ENCODE measurements around the gene MYLK4. TPM values are rescaled to one million over a fixed set of nuclear protein-coding genes. Genes with fewer than 3 reads are reported as not detected.

MYLK4 gene
- total and polyA plus RNA-seq, 2 donors (not counting 3 experiments of a cell fraction or from before 2014, with no cell fraction given) = 0.41 to 0.62 TPM

DNA sequence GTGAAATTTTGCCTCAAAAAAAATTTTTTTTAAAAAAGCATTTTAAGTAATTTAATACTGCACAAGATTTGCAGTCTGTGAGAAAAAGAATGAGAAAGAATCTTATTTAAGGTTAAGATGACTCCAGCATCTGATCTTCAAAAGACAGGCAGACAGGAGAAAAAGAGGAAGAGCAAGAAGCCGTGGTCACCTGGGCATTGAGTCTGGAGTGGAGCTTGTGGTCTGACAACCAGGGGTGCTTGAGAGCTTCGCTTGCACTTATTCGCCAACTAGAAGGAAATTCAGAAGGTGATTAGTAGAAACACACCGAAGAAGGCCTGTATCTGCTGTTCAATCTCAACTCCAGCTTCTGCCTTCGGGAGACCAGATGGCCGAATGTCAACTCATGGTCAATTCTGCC lies 75.9 kb downstream of the MYLK4 start:
- no peak overlapping the region for H3K4me2 ChIP-seq (ENCODE audit: insufficient read depth, low read length)
- no peak overlapping the region for H3K27ac ChIP-seq (ENCODE audit: insufficient read depth, low read depth, low read length)
- no peak overlapping the region for H3K9ac ChIP-seq (replicated peaks; ENCODE audit: extremely low read depth, insufficient read depth, low read length)
- no peaks in the 10 kb centered on the region for H3K79me2 ChIP-seq (ENCODE audit: control insufficient read depth, insufficient read depth, low read length)
- POLR2A ChIA-PET = no interaction called here
- intact Hi-C loops (cut with micrococcal nuclease) (no loop called here), dilution Hi-C loops (cut with MboI; ENCODE audit: extremely low pct_ligation_motif_present, low sequenced_read_pairs) (no loop called here)
- CTCF ChIA-PET = interaction anchor here (1.2 to 1.3 kb wide), 2 partner anchors 8 to 20 kb away, joined by 3 read pairs; no protein-coding TSS in a partner anchor
- H3K27me3 ChIP-seq (ENCODE audit: control insufficient read depth in 2 of 2, insufficient read depth in 2 of 2, low read length in 2 of 2) = no peaks in the 10 kb centered on the region
- no peak for TF ChIP-seq GATA2 (IDR thresholded peaks at IDR 0.05; ENCODE audit: insufficient read depth, insufficient read length, low read depth, low read length)
- TF ChIP-seq FOS (IDR thresholded peaks at IDR 0.05; ENCODE audit: borderline replicate concordance, insufficient read depth, low read length) = no peak
- no peak for TF ChIP-seq EZH2 (IDR thresholded peaks at IDR 0.05; ENCODE audit: borderline replicate concordance, low read depth, low read length, severe bottlenecking)
- no peak for TF ChIP-seq POLR2A (IDR thresholded peaks at IDR 0.05; ENCODE audit: low read depth, low read length)
- no peak for TF ChIP-seq MYC (IDR thresholded peaks at IDR 0.05; ENCODE audit: low read depth, low read length)
- no peak for TF ChIP-seq JUN (IDR thresholded peaks at IDR 0.05; ENCODE audit: borderline replicate concordance, insufficient read depth, insufficient read length, low read depth)
- TF ChIP-seq, protein P1, sequence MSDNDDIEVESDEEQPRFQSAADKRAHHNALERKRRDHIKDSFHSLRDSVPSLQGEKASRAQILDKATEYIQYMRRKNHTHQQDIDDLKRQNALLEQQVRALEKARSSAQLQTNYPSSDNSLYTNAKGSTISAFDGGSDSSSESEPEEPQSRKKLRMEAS (IDR thresholded peaks at IDR 0.05; ENCODE audit: insufficient read depth, insufficient read length) = no peak
- no peak for FAIRE-seq
- H3K36me3 ChIP-seq (ENCODE audit: control insufficient read depth in 2 of 2, extremely low read depth in 1 of 2, insufficient read depth in 2 of 2, low read length in 2 of 2) = no peaks in the 10 kb centered on the region
- no peaks in the 10 kb centered on the region for H3K9me1 ChIP-seq (replicated peaks; ENCODE audit: control insufficient read depth, extremely low read depth, insufficient read depth, low read length)
- no peaks in the 10 kb centered on the region for H3K4me1 ChIP-seq (ENCODE audit: control insufficient read depth, extremely low read depth, insufficient read depth, low read length)
- BruUV-seq (replicated peaks) = no TSS peak
- no peak overlapping the region for H3K4me3 ChIP-seq (replicated peaks in 1 of 3; ENCODE audit: insufficient read depth in 1 of 3, low read depth in 1 of 3, low read length in 3 of 3)
- no peaks in the 10 kb centered on the region for H4K20me1 ChIP-seq (replicated peaks; ENCODE audit: control insufficient read depth, extremely low read depth, insufficient read depth, low read length)
- H3K9me3 ChIP-seq (replicated peaks; ENCODE audit: control insufficient read depth, insufficient read depth, low read length) = no peaks in the 10 kb centered on the region
- DNase-seq (ENCODE audit: low read depth, low spot score) = no peak
- H2AFZ ChIP-seq (ENCODE audit: low read depth, low read length) = no peak overlapping the region

DNA sequence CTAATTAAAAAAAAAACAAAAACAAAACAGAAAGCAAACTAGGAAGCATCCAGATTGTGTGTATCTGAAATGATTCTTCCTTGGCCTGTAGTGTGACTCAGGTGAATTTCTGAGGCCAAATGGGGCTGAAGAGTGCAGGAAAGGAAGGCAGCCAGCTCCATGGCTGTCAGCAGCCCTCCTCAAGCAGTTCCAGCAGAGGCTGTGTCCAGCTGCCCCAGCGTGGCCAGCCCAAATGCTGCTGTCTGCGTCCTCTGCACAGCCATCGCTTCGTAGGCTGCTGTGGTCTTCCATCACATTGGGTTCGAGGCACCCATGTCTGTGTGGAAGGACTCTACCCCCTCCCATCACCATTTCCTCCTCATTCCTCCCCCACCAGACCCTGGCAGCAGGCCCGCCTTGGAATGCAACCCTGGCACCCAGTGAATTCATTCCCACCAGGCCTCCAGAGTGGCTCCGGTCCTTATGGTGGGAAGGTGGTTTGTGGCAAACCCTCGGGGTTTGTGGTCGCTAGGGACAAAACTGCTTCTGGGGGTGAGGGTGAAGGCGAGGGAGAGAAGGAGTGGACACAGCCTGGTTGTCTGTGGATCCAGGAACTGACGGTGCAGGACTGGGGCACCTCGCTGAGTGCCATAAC lies 81.5 kb downstream of the MYLK4 start:
- DNase-seq (ENCODE audit: low read depth, low spot score) (no peak), FAIRE-seq (no peak)
- dilution Hi-C loops (cut with MboI; ENCODE audit: extremely low pct_ligation_motif_present, low sequenced_read_pairs) = no loop called here
- Histone ChIP-seq H3K27ac (ENCODE audit: insufficient read depth, low read depth, low read length) (no peak overlapping the region), H3K9me1 (replicated peaks; ENCODE audit: control insufficient read depth, extremely low read depth, insufficient read depth, low read length) (no peaks in the 10 kb centered on the region), H3K36me3 (ENCODE audit: control insufficient read depth in 2 of 2, extremely low read depth in 1 of 2, insufficient read depth in 2 of 2, low read length in 2 of 2) (no peaks in the 10 kb centered on the region), H4K20me1 (replicated peaks; ENCODE audit: control insufficient read depth, extremely low read depth, insufficient read depth, low read length) (no peaks in the 10 kb centered on the region), H2AFZ (ENCODE audit: low read depth, low read length) (no peak overlapping the region), H3K9ac (replicated peaks; ENCODE audit: extremely low read depth, insufficient read depth, low read length) (no peak overlapping the region), H3K4me3 (replicated peaks in 1 of 3; ENCODE audit: insufficient read depth in 1 of 3, low read depth in 1 of 3, low read length in 3 of 3) (no peak overlapping the region), H3K4me1 (ENCODE audit: control insufficient read depth, extremely low read depth, insufficient read depth, low read length) (no peaks in the 10 kb centered on the region), H3K4me2 (ENCODE audit: insufficient read depth, low read length) (no peak overlapping the region), H3K79me2 (ENCODE audit: control insufficient read depth, insufficient read depth, low read length) (no peaks in the 10 kb centered on the region), H3K27me3 (ENCODE audit: control insufficient read depth in 2 of 2, insufficient read depth in 2 of 2, low read length in 2 of 2) (peaks cover 0 to 2% of the 10 kb centered on the region in 2 experiments), H3K9me3 (replicated peaks; ENCODE audit: control insufficient read depth, insufficient read depth, low read length) (no peaks in the 10 kb centered on the region)
- POLR2A ChIA-PET = no interaction called here
- CTCF ChIA-PET = no interaction called here
- TF ChIP-seq MYC (IDR thresholded peaks at IDR 0.05; ENCODE audit: low read depth, low read length) = no peak
- no peak for TF ChIP-seq POLR2A (IDR thresholded peaks at IDR 0.05; ENCODE audit: low read depth, low read length)
- intact Hi-C loops (cut with micrococcal nuclease) = no loop called here
- BruUV-seq (replicated peaks) = no TSS peak
